ENCODE data around the gene PHOX2A. TPM values are rescaled to one million over a fixed set of nuclear protein-coding genes. Genes with fewer than 3 reads are reported as not detected.

Gene PHOX2A
- total RNA-seq, 6 experiments from 2014 or later, result not detected

DNA sequence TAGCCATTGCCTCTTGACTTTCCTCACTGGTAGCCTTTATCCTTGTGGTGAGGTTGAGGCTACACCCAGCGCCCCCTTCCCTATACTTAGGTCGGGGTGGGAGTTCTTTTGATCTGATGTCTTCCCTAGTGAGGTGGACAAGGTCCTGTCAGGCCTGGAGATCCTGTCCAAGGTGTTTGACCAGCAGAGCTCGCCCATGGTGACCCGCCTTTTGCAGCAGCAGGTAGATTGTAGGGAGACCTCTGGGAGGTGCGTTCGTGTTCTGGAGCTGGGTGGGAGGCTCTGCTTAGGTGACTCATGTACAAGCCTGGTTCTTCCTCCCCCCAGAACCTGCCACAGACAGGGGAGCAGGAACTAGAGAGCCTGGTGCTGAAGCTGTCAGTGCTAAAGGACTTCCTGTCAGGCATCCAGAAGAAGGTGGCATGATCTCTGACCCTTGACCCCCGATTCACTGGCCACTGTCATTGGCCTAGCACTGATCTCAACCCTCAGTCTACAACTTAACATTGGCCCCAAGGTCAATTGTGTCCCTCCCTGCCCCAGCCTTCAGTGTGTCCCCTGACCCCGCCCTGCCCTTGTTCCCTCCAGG lies 14.5 kb downstream of the PHOX2A start:
- TF ChIP-seq, protein P1, sequence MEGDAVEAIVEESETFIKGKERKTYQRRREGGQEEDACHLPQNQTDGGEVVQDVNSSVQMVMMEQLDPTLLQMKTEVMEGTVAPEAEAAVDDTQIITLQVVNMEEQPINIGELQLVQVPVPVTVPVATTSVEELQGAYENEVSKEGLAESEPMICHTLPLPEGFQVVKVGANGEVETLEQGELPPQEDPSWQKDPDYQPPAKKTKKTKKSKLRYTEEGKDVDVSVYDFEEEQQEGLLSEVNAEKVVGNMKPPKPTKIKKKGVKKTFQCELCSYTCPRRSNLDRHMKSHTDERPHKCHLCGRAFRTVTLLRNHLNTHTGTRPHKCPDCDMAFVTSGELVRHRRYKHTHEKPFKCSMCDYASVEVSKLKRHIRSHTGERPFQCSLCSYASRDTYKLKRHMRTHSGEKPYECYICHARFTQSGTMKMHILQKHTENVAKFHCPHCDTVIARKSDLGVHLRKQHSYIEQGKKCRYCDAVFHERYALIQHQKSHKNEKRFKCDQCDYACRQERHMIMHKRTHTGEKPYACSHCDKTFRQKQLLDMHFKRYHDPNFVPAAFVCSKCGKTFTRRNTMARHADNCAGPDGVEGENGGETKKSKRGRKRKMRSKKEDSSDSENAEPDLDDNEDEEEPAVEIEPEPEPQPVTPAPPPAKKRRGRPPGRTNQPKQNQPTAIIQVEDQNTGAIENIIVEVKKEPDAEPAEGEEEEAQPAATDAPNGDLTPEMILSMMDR (IDR thresholded peaks at IDR 0.05), result no peak
- TF ChIP-seq POLR2A (IDR thresholded peaks at IDR 0.05), result no peak
- DNase-seq (peak in 1 of 3 donors; percentile 41), ATAC-seq (no peak)
- H3K36me3 ChIP-seq, result peaks cover 0 to 57% (median 15%) of the 10 kb centered on the region in 4 donors
- WGBS (ENCODE audit: insufficient coverage, low coverage, low lambda C conversion rate, missing lambda C conversion rate), result 100% methylated on average over 1 of the region's 8 CpGs
- no peaks in the 10 kb centered on the region for H3K9me3 ChIP-seq
- H3K27ac ChIP-seq, result no peak overlapping the region
- intact Hi-C loops (cut with DNase I), result no loop called here
- peaks cover 0 to 5% (median 0%) of the 10 kb centered on the region in 4 donors for H3K4me1 ChIP-seq
- H3K27me3 ChIP-seq, result no peaks in the 10 kb centered on the region
- H3K4me3 ChIP-seq, result no peak overlapping the region

DNA sequence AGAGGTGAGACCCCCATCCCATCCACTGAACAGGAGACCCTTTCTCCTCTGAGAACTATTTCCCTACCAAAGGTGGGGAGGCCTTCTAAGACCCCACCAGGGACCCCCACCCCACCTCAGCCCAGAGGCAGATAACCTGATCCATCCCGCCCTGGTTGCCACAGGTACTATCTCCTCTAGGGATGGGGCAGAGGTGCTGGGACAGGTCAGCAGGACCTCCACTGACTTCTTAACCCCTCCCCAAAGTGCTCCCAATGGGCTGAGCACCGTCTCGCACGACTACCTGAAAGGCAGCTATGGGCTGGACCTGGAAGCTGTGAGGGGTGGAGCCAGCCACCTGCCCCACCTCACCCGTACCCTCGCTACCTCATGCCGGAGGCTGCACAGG lies 15.1 kb downstream of the PHOX2A start:
- intact Hi-C loops (cut with DNase I), result no loop called here
- H3K27ac ChIP-seq, result no peak overlapping the region
- no peak overlapping the region for H3K4me3 ChIP-seq
- TF ChIP-seq POLR2A (IDR thresholded peaks at IDR 0.05), result no peak
- TF ChIP-seq, protein P1 (IDR thresholded peaks at IDR 0.05), result no peak
- DNase-seq, result no peak
- H3K4me1 ChIP-seq, result peaks cover 0 to 5% (median 0%) of the 10 kb centered on the region in 4 donors
- no peak for ATAC-seq
- no peaks in the 10 kb centered on the region for H3K9me3 ChIP-seq
- peaks cover 0 to 53% (median 14%) of the 10 kb centered on the region in 4 donors for H3K36me3 ChIP-seq
- H3K27me3 ChIP-seq, result no peaks in the 10 kb centered on the region
- WGBS (ENCODE audit: insufficient coverage, low coverage, low lambda C conversion rate, missing lambda C conversion rate), result no CpG with 5 or more reads among the region's 7 CpGs

DNA sequence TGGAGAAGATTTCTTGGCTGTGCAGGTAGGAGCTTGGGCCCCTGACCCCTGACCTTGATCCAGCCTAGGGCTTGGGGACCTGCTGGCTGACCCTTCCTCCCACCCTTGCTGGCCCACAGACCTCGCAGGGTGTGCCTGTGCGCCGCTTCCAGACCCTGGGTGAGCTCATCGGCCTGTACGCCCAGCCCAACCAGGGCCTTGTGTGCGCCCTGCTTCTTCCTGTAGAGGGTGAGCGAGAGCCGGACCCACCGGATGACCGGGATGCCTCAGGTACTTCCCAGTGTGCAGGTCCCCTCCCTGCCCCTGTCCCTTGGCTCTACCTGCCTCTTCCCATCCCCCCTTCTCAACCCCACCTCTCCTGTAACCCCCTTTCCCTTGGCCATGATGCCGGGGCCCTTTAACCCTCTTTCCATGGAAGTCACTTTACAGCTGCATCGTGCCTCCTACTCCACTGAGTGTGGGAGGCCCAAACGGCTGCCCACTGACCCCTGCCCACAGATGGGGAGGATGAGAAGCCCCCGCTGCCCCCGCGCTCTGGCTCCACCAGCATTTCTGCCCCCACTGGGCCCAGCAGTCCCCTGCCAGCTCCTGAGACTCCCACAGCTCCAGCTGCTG lies 15.6 kb downstream of the PHOX2A start:
- ATAC-seq, result no peak
- Histone ChIP-seq H3K9me3 (no peaks in the 10 kb centered on the region), H3K4me1 (peaks cover 0 to 5% (median 0%) of the 10 kb centered on the region in 4 donors), H3K36me3 (peaks cover 0 to 48% (median 14%) of the 10 kb centered on the region in 4 donors), H3K27ac (no peak overlapping the region), H3K27me3 (no peaks in the 10 kb centered on the region), H3K4me3 (no peak overlapping the region)
- intact Hi-C loops (cut with DNase I), result no loop called here
- 83% methylated on average over 8 of the region's 16 CpGs for WGBS (ENCODE audit: insufficient coverage, low coverage, low lambda C conversion rate, missing lambda C conversion rate)
- peak in 1 of 3 donors; percentile 45 for DNase-seq
- TF ChIP-seq, protein P1 (IDR thresholded peaks at IDR 0.05), result no peak
- TF ChIP-seq POLR2A (IDR thresholded peaks at IDR 0.05), result no peak

DNA sequence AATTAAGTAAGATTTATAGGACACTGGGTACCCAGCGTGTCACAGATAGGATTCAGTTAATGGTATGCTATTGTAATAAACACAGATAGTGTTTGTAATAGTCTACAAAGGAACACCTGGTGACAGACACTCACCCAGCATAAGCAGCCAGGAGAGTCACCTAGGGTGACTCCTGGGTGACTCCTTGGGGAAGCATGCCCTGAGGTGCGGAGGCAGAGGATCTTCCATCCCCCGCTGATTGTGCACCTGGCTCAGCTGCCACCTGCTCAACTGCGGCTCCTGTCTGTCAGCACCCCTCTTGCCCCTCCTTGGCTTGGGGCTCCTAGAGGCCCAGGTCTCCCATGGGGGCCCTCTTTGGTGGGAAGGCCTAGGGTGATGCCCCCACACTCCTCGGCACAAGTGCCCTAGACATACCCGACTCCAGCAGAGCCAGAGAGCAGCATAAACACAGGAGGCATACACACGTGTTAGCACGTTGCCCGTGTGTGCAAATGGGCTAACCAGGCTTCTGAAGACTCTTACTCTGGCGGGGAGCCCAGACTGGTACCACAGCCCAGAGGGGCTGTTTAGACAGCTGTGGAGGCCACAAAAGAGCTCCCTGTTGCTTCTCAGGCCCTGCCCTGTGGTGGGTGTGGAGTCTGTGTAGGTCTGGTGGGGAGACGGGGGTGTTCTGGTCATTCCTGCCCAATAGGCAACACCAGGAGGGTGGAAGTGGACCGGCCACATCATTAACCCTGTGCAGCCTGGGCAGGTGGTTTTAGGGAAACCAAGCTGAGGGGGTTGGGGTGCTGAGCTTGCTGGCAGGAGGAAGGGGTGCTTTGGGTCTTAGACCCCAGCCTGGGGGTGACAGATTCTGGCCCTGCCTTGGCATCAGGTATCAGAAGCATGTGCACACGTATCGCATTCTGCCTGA lies 16.4 kb downstream of the PHOX2A start:
- intact Hi-C loops (cut with DNase I), result no loop called here
- Histone ChIP-seq H3K27me3 (no peaks in the 10 kb centered on the region), H3K36me3 (peaks cover 0 to 41% (median 9%) of the 10 kb centered on the region in 4 donors), H3K4me1 (peaks cover 0 to 7% (median 0%) of the 10 kb centered on the region in 4 donors), H3K4me3 (no peak overlapping the region), H3K27ac (no peak overlapping the region), H3K9me3 (no peaks in the 10 kb centered on the region)
- ATAC-seq (no peak), DNase-seq (peak in 1 of 3 donors; percentile 41)
- TF ChIP-seq, protein P1 (IDR thresholded peaks at IDR 0.05), result no peak
- no peak for TF ChIP-seq POLR2A (IDR thresholded peaks at IDR 0.05)
- 80% methylated on average over 3 of the region's 14 CpGs for WGBS (ENCODE audit: insufficient coverage, low coverage, low lambda C conversion rate, missing lambda C conversion rate)

Measured in right lobe of liver (tissue), 6 donors.